A673 (cell line): ENCODE measurements around the gene PFKFB4. TPM values are rescaled to one million over a fixed set of nuclear protein-coding genes. Genes with fewer than 3 reads are reported as not detected.

Source experiments
- BruUV-seq: library from RNA; stranded (reverse); fragments of 400-500 nt; replicated peaks from 2 replicates; lab custom pipeline; 2021; lab: Mats Ljungman, UMichigan
- CTCF ChIA-PET: fragments of 300-600 bp; sonication (Branson Sonifier 250); formaldehyde crosslinking; loops from one replicate; lab custom pipeline; 2022; ENCODE audit warnings: antibody characterized with exemption; lab: Charles Lee
- POLR2A ChIA-PET: fragments of 300-600 bp; sonication (Branson Sonifier 250); formaldehyde crosslinking; loops from one replicate; lab custom pipeline; 2022; ENCODE audit warnings: antibody characterized with exemption; ENCODE audit not compliant: low non-redundant PET; lab: Charles Lee
- DNase-seq: peaks from one replicate; pipeline ENCODE4 v3.0.0-alpha.2; 2015; ENCODE audit warnings: low spot score
- H3K27ac ChIP-seq: fragments of 200-600 bp; sonication (generic); 2 replicates; pipeline ENCODE4 v1.5.1; 2016; ENCODE audit warnings: mixed run types, low read depth, mild to moderate bottlenecking, mixed read lengths, antibody characterized with exemption, low read length; ENCODE audit not compliant: poor library complexity, severe bottlenecking
- H3K27me3 ChIP-seq: fragments of 200-600 bp; sonication (generic); replicated peaks from 2 replicates; pipeline ENCODE4 v1.6.1; 2017; ENCODE audit warnings: mixed run types, low read depth, mild to moderate bottlenecking, mixed read lengths, antibody characterized with exemption, low read length; ENCODE audit not compliant: insufficient read depth, poor library complexity
- H3K36me3 ChIP-seq: fragments of 200-600 bp; sonication (generic); 2 replicates; pipeline ENCODE4 v1.6.1; 2016; ENCODE audit warnings: mixed run types, mild to moderate bottlenecking, mixed read lengths, antibody characterized with exemption, low read length; ENCODE audit not compliant: insufficient read depth, poor library complexity, severe bottlenecking
- H3K4me1 ChIP-seq: fragments of 200-600 bp; sonication (generic); 2 replicates; pipeline ENCODE4 v1.6.1; 2017; ENCODE audit warnings: mixed run types, mild to moderate bottlenecking, mixed read lengths, antibody characterized with exemption, low read length; ENCODE audit not compliant: insufficient read depth, poor library complexity, severe bottlenecking
- H3K4me3 ChIP-seq: fragments of 200-600 bp; sonication (generic); 2 replicates; pipeline ENCODE4 v1.5.1; 2016; ENCODE audit warnings: low read depth, mixed run types, mild to moderate bottlenecking, mixed read lengths, low read length; ENCODE audit not compliant: poor library complexity, severe bottlenecking
- H3K9me3 ChIP-seq: fragments of 200-600 bp; sonication (generic); 2 replicates; pipeline ENCODE4 v1.6.1; 2016; ENCODE audit warnings: mixed run types, low read depth, mild to moderate bottlenecking, mixed read lengths, antibody characterized with exemption, low read length; ENCODE audit not compliant: poor library complexity, severe bottlenecking
- EZH2 ChIP-seq: fragments of 200-600 bp; sonication (generic); IDR thresholded peaks from 2 replicates; pipeline ENCODE4 v1.6.1; 2017; ENCODE audit warnings: borderline replicate concordance, low read depth, mild to moderate bottlenecking, mixed read lengths, antibody characterized with exemption, low read length; ENCODE audit not compliant: poor library complexity, severe bottlenecking
- intact Hi-C: fragments of 100-400 bp; cut with micrococcal nuclease; formaldehyde crosslinking; loops from one replicate; pipeline ENCODE4 v1.10.0; 2022; ENCODE audit not compliant: unreplicated experiment
- total RNA-seq: library from RNA; stranded (reverse); gene quantifications from 2 replicates; pipeline ENCODE4 v1.2.3, GENCODE V29; 2021
- TF ChIP-seq, protein P1 (sequence below): fragments of 300-800, 200-600 bp; sonication (generic); conservative IDR thresholded peaks from 2 replicates; pipeline ENCODE4 v1.5.1; 2017; ENCODE audit warnings: low read depth, mild to moderate bottlenecking, antibody characterized with exemption, low read length, moderate library complexity, mixed read lengths

The PFKFB4 gene
- total RNA-seq, 1 experiment from 2014 or later, result 5.0 TPM

DNA sequence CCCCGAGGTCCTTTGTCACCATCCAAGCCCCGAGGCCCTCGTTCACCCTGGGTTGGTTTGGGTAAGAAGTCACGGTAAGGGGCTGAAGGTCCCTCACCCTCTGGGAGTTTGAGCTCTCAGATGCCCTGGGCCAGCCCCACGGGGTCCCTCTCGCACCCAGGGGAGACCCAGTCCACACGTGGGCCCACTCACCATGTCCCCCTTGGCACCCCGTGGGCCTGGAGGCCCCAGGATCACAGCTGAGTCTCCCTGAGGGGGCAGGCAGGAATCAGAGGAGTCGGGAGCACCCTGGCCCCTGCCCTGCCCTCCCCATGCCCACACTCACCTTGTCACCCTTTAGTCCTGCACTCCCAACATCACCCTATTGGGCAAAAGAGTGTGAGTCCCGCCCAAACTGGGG, 12.8 kb upstream of the PFKFB4 start:
- no peak for TF ChIP-seq EZH2
- TF ChIP-seq, protein P1, sequence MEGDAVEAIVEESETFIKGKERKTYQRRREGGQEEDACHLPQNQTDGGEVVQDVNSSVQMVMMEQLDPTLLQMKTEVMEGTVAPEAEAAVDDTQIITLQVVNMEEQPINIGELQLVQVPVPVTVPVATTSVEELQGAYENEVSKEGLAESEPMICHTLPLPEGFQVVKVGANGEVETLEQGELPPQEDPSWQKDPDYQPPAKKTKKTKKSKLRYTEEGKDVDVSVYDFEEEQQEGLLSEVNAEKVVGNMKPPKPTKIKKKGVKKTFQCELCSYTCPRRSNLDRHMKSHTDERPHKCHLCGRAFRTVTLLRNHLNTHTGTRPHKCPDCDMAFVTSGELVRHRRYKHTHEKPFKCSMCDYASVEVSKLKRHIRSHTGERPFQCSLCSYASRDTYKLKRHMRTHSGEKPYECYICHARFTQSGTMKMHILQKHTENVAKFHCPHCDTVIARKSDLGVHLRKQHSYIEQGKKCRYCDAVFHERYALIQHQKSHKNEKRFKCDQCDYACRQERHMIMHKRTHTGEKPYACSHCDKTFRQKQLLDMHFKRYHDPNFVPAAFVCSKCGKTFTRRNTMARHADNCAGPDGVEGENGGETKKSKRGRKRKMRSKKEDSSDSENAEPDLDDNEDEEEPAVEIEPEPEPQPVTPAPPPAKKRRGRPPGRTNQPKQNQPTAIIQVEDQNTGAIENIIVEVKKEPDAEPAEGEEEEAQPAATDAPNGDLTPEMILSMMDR, result no peak
- CTCF ChIA-PET, result no interaction called here
- no peak for DNase-seq
- H3K27me3 ChIP-seq, result no peaks in the 10 kb centered on the region
- no TSS peak for BruUV-seq
- H3K27ac ChIP-seq, result no peak overlapping the region
- H3K4me3 ChIP-seq, result no peak overlapping the region
- H3K4me1 ChIP-seq, result no peaks in the 10 kb centered on the region
- intact Hi-C loops, result no loop called here
- no peaks in the 10 kb centered on the region for H3K9me3 ChIP-seq
- no peaks in the 10 kb centered on the region for H3K36me3 ChIP-seq
- POLR2A ChIA-PET, result no interaction called here

DNA sequence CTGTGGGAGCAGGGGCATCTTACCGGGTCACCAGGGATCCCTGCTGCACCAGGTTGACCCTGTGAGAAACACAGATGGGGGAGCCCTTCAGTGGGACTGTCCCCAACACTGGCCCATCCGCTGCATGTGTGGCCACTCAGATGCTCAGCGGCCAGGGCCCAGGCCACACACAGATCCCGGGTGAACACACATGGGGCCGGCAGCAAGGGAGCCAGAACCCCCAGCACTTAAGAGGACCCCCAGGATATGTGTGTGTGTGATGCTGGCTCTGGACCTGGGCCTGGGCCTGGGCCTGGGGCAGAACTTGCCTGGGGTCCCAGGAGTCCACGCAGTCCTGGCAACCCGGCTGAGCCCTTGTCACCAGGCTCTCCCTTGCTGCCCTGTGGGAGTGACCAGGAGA, 11.9 kb upstream of the PFKFB4 start:
- BruUV-seq, result no TSS peak
- H3K27me3 ChIP-seq, result no peaks in the 10 kb centered on the region
- H3K36me3 ChIP-seq, result no peaks in the 10 kb centered on the region
- no peak overlapping the region for H3K4me3 ChIP-seq
- DNase-seq, result no peak
- no peak overlapping the region for H3K27ac ChIP-seq
- ChIA-PET POLR2A (no interaction called here), CTCF (no interaction called here)
- H3K4me1 ChIP-seq, result peaks cover 3% of the 10 kb centered on the region
- no peaks in the 10 kb centered on the region for H3K9me3 ChIP-seq
- TF ChIP-seq, protein P1, result no peak
- no peak for TF ChIP-seq EZH2
- intact Hi-C loops, result no loop called here

DNA sequence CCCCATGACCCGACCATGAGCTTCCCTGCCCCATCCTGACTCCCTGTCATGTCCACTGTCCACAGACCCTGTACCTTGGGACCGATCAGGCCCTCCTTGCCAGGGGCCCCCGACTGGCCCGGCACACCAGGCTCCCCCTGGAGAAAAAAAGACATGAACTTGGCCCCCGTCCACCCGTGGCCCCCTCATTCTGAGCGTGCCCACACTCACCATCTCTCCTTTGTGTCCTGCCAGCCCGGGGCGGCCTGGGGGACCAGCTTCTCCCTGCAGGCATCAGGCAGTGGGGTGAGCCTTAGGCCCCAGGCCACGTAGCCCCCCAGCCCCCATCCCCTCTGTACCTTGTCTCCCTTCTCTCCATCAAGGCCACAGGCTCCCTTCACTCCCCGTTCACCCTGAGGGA, 10.9 kb upstream of the PFKFB4 start:
- DNase-seq, result no peak
- BruUV-seq, result no TSS peak
- H3K27ac ChIP-seq, result no peak overlapping the region
- no peak for TF ChIP-seq EZH2
- TF ChIP-seq, protein P1, result no peak
- ChIA-PET CTCF (no interaction called here), POLR2A (no interaction called here)
- H3K9me3 ChIP-seq, result no peaks in the 10 kb centered on the region
- H3K27me3 ChIP-seq, result no peaks in the 10 kb centered on the region
- intact Hi-C loops, result no loop called here
- H3K4me1 ChIP-seq, result peaks cover 9% of the 10 kb centered on the region
- no peaks in the 10 kb centered on the region for H3K36me3 ChIP-seq
- H3K4me3 ChIP-seq, result no peak overlapping the region
